IMR-90 (cell line): ENCODE data around the gene EHBP1L1. TPM values are rescaled to one million over a fixed set of nuclear protein-coding genes. Genes with fewer than 3 reads are reported as not detected.

ENCODE experiments used
- ATAC-seq: fragments of 200-7000 bp; cut with Tn5 transposase; 2 replicates; pipeline ENCODE4 v1.9.1; 2020; ENCODE audit warnings: low read depth, mild to moderate bottlenecking, moderate library complexity
- BruUV-seq: library from RNA; stranded (reverse); fragments of 400-500 nt; replicated peaks from 2 replicates; lab custom pipeline; 2021; lab: Mats Ljungman, UMichigan
- CTCF ChIA-PET: fragments of 300-600 bp; formaldehyde crosslinking; extraction: SDS; loops from one replicate; lab custom pipeline; 2021; ENCODE audit warnings: antibody characterized with exemption; lab: Yijun Ruan, JAX
- POLR2A ChIA-PET: fragments of 300-600 bp; sonication (Branson Sonifier 250); formaldehyde crosslinking; loops from one replicate; lab custom pipeline; 2022; ENCODE audit warnings: antibody characterized with exemption; ENCODE audit not compliant: unreplicated experiment; lab: Charles Lee
- DNase-seq: peaks from one replicate; pipeline ENCODE4 v3.0.0; 2013
- H2AFZ ChIP-seq: replicated peaks from 2 replicates; pipeline ENCODE3; 2013; ENCODE audit warnings: low read length, mild to moderate bottlenecking; ENCODE audit not compliant: poor library complexity
- H2AK5ac ChIP-seq: 2 replicates; pipeline ENCODE4 v1.6.1; 2013; ENCODE audit warnings: low read depth, low read length, inconsistent platforms
- H2AK9ac ChIP-seq: replicated peaks from 2 replicates; pipeline ENCODE3; 2013; ENCODE audit warnings: mild to moderate bottlenecking, low read depth, low read length, moderate library complexity; ENCODE audit not compliant: poor library complexity
- H2BK120ac ChIP-seq: 2 replicates; pipeline ENCODE4 v1.6.1; 2013; ENCODE audit warnings: low read depth, low read length, inconsistent platforms
- H2BK15ac ChIP-seq: 3 replicates; pipeline ENCODE4 v1.6.1; 2013; ENCODE audit warnings: low read depth, low read length, inconsistent platforms
- H2BK20ac ChIP-seq: 2 replicates; pipeline ENCODE4 v1.6.1; 2013; ENCODE audit warnings: low read depth, mild to moderate bottlenecking, inconsistent platforms, low read length, moderate library complexity
- H2BK5ac ChIP-seq: 2 replicates; pipeline ENCODE4 v1.6.1; 2013; ENCODE audit warnings: mild to moderate bottlenecking, low read depth, low read length, inconsistent platforms; ENCODE audit not compliant: poor library complexity, severe bottlenecking
- H3K14ac ChIP-seq: replicated peaks from 2 replicates; pipeline ENCODE4 v1.6.1; 2013; ENCODE audit warnings: low read depth, low read length, inconsistent platforms
- H3K18ac ChIP-seq: 2 replicates; pipeline ENCODE4 v1.6.1; 2013; ENCODE audit warnings: low read depth, low read length, control low read depth
- H3K23ac ChIP-seq: 2 replicates; pipeline ENCODE4 v1.6.1; 2013; ENCODE audit warnings: low read depth, low read length, inconsistent platforms
- H3K27ac ChIP-seq: 2 replicates; pipeline ENCODE4 v1.5.1; 2013; ENCODE audit warnings: mild to moderate bottlenecking, control low read depth, low read length; ENCODE audit not compliant: insufficient read depth
- H3K27me3 ChIP-seq: 2 replicates; pipeline ENCODE4 v1.6.1; 2013; ENCODE audit warnings: low read length; ENCODE audit not compliant: control insufficient read depth, insufficient read depth
- H3K36me3 ChIP-seq: 2 replicates; pipeline ENCODE4 v1.6.1; 2013; ENCODE audit warnings: low read length, mixed read lengths; ENCODE audit not compliant: control insufficient read depth, insufficient read depth
- H3K4ac ChIP-seq: 2 replicates; pipeline ENCODE4 v1.6.1; 2013; ENCODE audit warnings: low read depth, low read length, inconsistent platforms
- H3K4me1 ChIP-seq: 2 replicates; pipeline ENCODE4 v1.6.1; 2013; ENCODE audit warnings: low read length, mixed read lengths; ENCODE audit not compliant: control insufficient read depth, insufficient read depth
- H3K4me2 ChIP-seq: 2 replicates; pipeline ENCODE4 v1.6.1; 2013; ENCODE audit warnings: low read depth, mild to moderate bottlenecking, control low read depth, low read length, moderate library complexity
- H3K4me3 ChIP-seq: 2 replicates; pipeline ENCODE4 v1.5.1; 2013; ENCODE audit warnings: low read depth, mild to moderate bottlenecking, control low read depth, low read length, moderate library complexity; ENCODE audit not compliant: insufficient read depth
- H3K56ac ChIP-seq: 2 replicates; pipeline ENCODE4 v1.6.1; 2013; ENCODE audit warnings: low read length, inconsistent platforms; ENCODE audit not compliant: insufficient read depth; ENCODE audit errors: extremely low read depth
- H3K79me1 ChIP-seq, 2 experiments: 2 replicates each; pipeline ENCODE4 v1.6.1; 2013; ENCODE audit warnings: low read length in 2 of 2, inconsistent platforms in 1 of 2, low read depth in 1 of 2
- H3K9ac ChIP-seq: 2 replicates; pipeline ENCODE4 v1.6.1; 2013; ENCODE audit warnings: low read depth, low read length, control low read depth
- H3K9me1 ChIP-seq: 2 replicates; pipeline ENCODE4 v1.6.1; 2013; ENCODE audit warnings: low read length, inconsistent platforms; ENCODE audit not compliant: insufficient read depth
- H3K9me3 ChIP-seq: 2 replicates; pipeline ENCODE4 v1.6.1; 2013; ENCODE audit warnings: low read length; ENCODE audit not compliant: control insufficient read depth, insufficient read depth
- H4K20me1 ChIP-seq: 2 replicates; pipeline ENCODE4 v1.6.1; 2013; ENCODE audit warnings: low read length, inconsistent platforms; ENCODE audit not compliant: insufficient read depth
- H4K5ac ChIP-seq: 2 replicates; pipeline ENCODE4 v1.6.1; 2013; ENCODE audit warnings: mild to moderate bottlenecking, low read depth, low read length, control low read depth
- H4K8ac ChIP-seq, 2 experiments: 2 replicates each; pipeline ENCODE4 v1.6.1; 2013; ENCODE audit warnings: low read depth in 2 of 2, low read length in 2 of 2, control low read depth in 1 of 2, inconsistent platforms in 1 of 2
- H4K91ac ChIP-seq: 2 replicates; pipeline ENCODE4 v1.6.1; 2013; ENCODE audit warnings: low read depth, low read length, inconsistent platforms; ENCODE audit not compliant: insufficient read depth
- BHLHE40 ChIP-seq: fragments of 150-350 bp; IDR thresholded peaks from 2 replicates; pipeline ENCODE4 v1.6.1; 2016; ENCODE audit warnings: mild to moderate bottlenecking, low read depth, low read length
- CEBPB ChIP-seq: IDR thresholded peaks from 2 replicates; pipeline ENCODE4 v1.6.1; 2012; ENCODE audit warnings: low read depth, low read length, improper control_type of control experiment
- CHD1 ChIP-seq: IDR thresholded peaks from 2 replicates; pipeline ENCODE4 v1.6.1; 2012; ENCODE audit warnings: low read depth, low read length, improper control_type of control experiment
- ELK1 ChIP-seq: fragments of 150-350 bp; IDR thresholded peaks from 2 replicates; pipeline ENCODE4 v1.6.1; 2016; ENCODE audit warnings: low read depth, mild to moderate bottlenecking, low read length, moderate library complexity, borderline replicate concordance
- FOS ChIP-seq: fragments of 150-350 bp; IDR thresholded peaks from 2 replicates; pipeline ENCODE4 v1.6.1; 2016; ENCODE audit warnings: low read depth, low read length
- MAFK ChIP-seq: IDR thresholded peaks from 2 replicates; pipeline ENCODE4 v1.6.1; 2012; ENCODE audit warnings: low read depth, low read length, improper control_type of control experiment
- NFE2L2 ChIP-seq: fragments of 150-350 bp; IDR thresholded peaks from 2 replicates; pipeline ENCODE4 v1.6.1; 2016; ENCODE audit warnings: low read depth, mild to moderate bottlenecking, low read length
- POLR2A ChIP-seq: IDR thresholded peaks from 2 replicates; pipeline ENCODE4 v1.6.1; 2012; ENCODE audit warnings: mild to moderate bottlenecking, low read depth, low read length
- RAD21 ChIP-seq: IDR thresholded peaks from 2 replicates; pipeline ENCODE4 v1.6.1; 2012; ENCODE audit warnings: low read length, improper control_type of control experiment
- RCOR1 ChIP-seq: IDR thresholded peaks from 2 replicates; pipeline ENCODE4 v1.6.1; 2012; ENCODE audit warnings: mild to moderate bottlenecking, low read length, improper control_type of control experiment; ENCODE audit not compliant: insufficient replicate concordance
- RFX5 ChIP-seq: IDR thresholded peaks from 2 replicates; pipeline ENCODE4 v1.8.0; 2012; ENCODE audit warnings: low read depth, mild to moderate bottlenecking, low read length, moderate library complexity
- SMC3 ChIP-seq: fragments of 150-350 bp; IDR thresholded peaks from 2 replicates; pipeline ENCODE4 v1.6.1; 2016; ENCODE audit warnings: low read depth, mild to moderate bottlenecking, antibody characterized with exemption, low read length, moderate library complexity
- WGBS, 2 experiments: methylation state at CpG; one replicate each; pipeline versions ENCODE4 v1.1.5 to v1.1.7; 2013; ENCODE audit warnings: missing lambda C conversion rate in 2 of 2; ENCODE audit not compliant: insufficient read length in 1 of 2; ENCODE audit errors: extremely low coverage in 2 of 2; 5-methylcytosine and 5-hydroxymethylcytosine counted together
- dilution Hi-C: fragments of 300-500 bp; cut with HindIII; formaldehyde crosslinking; loops from one replicate; pipeline ENCODE4 v1.14.3; 2018; ENCODE audit warnings: low sequenced_read_pairs; ENCODE audit not compliant: unreplicated experiment
- in situ Hi-C: fragments of 300-500 bp; cut with MboI; formaldehyde crosslinking; loops from 3 replicates; pipeline ENCODE4 v1.14.3; 2019; ENCODE audit warnings: low sequenced_read_pairs, inconsistent platforms, mixed read lengths
- intact Hi-C: fragments of 100-400 bp; cut with micrococcal nuclease; formaldehyde crosslinking; loops from 2 replicates; pipeline ENCODE4 v1.10.0; 2022
- polyA plus RNA-seq, 3 experiments: library from polyadenylated mRNA; depleted of rRNA; stranded (reverse); fragments of >200 nt; gene quantifications; 2 replicates each; pipeline ENCODE4 v1.2.3, GENCODE V29; 2012; ENCODE audit warnings: low replicate concordance in 1 of 3
- total RNA-seq: library from RNA; depleted of rRNA; stranded (reverse); fragments of >200 nt; gene quantifications from 2 replicates; pipeline ENCODE4 v1.2.3, GENCODE V29; 2012
- TF ChIP-seq, protein P1 (sequence below): fragments of 150-350 bp; IDR thresholded peaks from 2 replicates; pipeline ENCODE4 v1.6.1; 2017; ENCODE audit warnings: mild to moderate bottlenecking, antibody characterized with exemption, low read length, low read depth

EHBP1L1 gene
- total and polyA plus RNA-seq, 2 of the 4 experiments (the other 2 are of a cell fraction): 10.0 to 27.4 TPM

DNA sequence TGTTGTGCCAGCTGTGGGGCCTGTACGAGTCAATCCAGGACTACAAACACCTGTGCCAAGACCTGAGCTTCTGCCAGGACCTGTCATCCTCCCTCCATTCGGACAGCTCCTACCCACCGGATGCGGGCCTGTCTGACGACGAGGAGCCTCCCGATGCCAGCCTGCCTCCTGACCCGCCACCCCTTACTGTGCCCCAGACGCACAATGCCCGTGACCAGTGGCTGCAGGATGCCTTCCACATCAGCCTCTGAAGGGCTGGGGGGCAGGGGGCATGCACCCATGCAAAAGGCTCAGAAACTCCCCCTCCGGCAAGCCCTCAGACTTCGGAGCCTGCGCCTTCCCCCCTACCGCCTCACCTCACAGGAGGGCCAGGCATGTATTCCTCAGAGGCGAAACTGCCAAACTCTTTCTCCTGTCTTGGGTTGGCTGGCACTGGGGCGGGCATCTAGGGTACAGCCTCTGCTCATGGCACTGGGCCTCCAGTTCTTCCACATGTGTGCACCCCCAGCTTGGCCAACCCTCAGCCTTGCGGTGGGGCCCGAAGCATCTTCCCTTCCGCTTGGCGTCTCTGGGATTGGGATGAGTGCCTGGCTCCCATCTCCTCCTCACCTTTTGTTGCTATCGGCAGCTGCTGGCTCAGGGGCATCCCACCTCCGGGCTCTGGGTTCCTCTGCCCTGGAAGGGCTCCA lies 2.3 kb upstream of the EHBP1L1 start (continued):
- TF ChIP-seq POLR2A: no peak

DNA sequence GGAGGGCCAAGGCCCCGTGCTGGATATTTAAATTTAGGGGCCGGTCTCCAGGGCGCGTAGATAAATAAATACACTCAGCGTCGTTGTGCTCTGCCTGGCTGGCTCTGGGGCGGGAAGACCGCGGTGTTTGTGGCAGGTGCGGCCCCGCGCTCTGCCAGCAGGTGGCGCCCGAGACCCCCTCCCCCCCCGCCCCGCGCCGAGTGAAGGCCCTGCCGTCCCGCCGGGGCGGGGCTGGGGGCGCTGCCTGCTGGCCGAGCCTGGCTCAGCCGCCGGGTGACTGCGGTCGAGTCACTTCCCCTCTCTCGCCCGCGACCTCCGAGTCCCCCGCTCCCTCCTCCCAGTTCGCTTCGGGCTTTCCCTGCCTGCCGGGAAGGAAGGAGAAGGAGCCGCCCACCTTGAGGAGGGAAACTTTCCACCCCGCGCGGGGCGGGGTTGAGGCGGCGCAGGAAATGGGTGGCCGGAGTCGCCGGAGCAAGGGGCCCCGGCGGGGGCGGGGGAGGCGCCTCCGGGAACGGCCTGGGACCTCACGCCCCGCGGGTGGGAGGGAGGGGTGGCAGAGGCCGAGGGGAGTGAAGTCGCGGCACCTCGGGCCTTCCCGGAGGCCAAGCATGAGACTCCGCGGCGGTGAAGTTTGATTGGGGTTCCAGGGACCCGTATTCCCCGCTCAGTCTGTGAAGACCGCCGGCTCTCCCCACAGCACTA lies 1.6 kb upstream of the EHBP1L1 start:
- H3K9me3 ChIP-seq: no peaks in the 10 kb centered on the region
- peak overlapping the region; percentile 82 for H2AFZ ChIP-seq
- ChIA-PET CTCF (no interaction called here), POLR2A (interaction anchor here (0.7 kb wide), 1 partner anchor 1422 kb away, joined by 3 read pairs; no protein-coding TSS in a partner anchor)
- peak overlapping the region; percentile 87 for H3K4me2 ChIP-seq
- ATAC-seq: peak; percentile 43
- H3K79me1 ChIP-seq: peaks cover 25 to 73% of the 10 kb centered on the region in 2 experiments
- peak overlapping the region; percentile 58 to 66; a peak in 2 of 4 replicates for H4K8ac ChIP-seq
- 0 out of 2 replicates have a peak overlapping the region, but pooled peaks have one; percentile 11 for H3K18ac ChIP-seq
- intact Hi-C loops (loop anchor here (5.0 kb wide), 2 partner anchors 33 to 192 kb away; partner anchors contain the start of gene SLC25A45), in situ Hi-C loops (no loop called here), dilution Hi-C loops (no loop called here)
- H3K4ac ChIP-seq: peak overlapping the region; percentile 96
- peaks cover 34% of the 10 kb centered on the region for H3K4me1 ChIP-seq
- 0 out of 3 replicates have a peak overlapping the region, but pooled peaks have one; percentile 76 for H2BK15ac ChIP-seq
- H2BK20ac ChIP-seq: no peak overlapping the region
- H2BK5ac ChIP-seq: peak overlapping the region; percentile 76
- peak overlapping the region; percentile 31 for H3K4me3 ChIP-seq
- peaks cover 34% of the 10 kb centered on the region for H4K20me1 ChIP-seq
- peak overlapping the region; percentile 58 for H4K5ac ChIP-seq
- H3K9ac ChIP-seq: peak overlapping the region; percentile 60
- H3K56ac ChIP-seq: peak overlapping the region; percentile 70
- peak; percentile 95 for DNase-seq
- peak overlapping the region; percentile 93; the same call in 1 of the 2 replicates for H3K23ac ChIP-seq
- peak overlapping the region; percentile 98 for H2AK5ac ChIP-seq
- peaks cover 4% of the 10 kb centered on the region; the same call in 1 of the 2 replicates for H3K36me3 ChIP-seq
- BruUV-seq: no TSS peak
- no peaks in the 10 kb centered on the region for H3K27me3 ChIP-seq
- WGBS, 2 experiments: 1% methylated on average over 23 of the region's 67 CpGs; no CpG with 5 or more reads in 1 of the 2 experiments
- H3K9me1 ChIP-seq: peaks cover 8% of the 10 kb centered on the region
- H3K14ac ChIP-seq: peak overlapping the region; percentile 96
- H2BK120ac ChIP-seq: peak overlapping the region; percentile 83; the same call in 1 of the 2 replicates
- peak overlapping the region; percentile 70 for H4K91ac ChIP-seq
- peak overlapping the region; percentile 91 for H2AK9ac ChIP-seq
- H3K27ac ChIP-seq: peak overlapping the region; percentile 75
- TF ChIP-seq FOS (peak; percentile 24; the same call in 1 of the 2 replicates), RCOR1 (no peak), CEBPB (no peak), BHLHE40 (no peak; the same call in 1 of the 2 replicates), ELK1 (no peak), SMC3 (peak; percentile 41), MAFK (no peak), CHD1 (no peak), RAD21 (peak; percentile 38), RFX5 (no peak), NFE2L2 (no peak)
- TF ChIP-seq, protein P1, sequence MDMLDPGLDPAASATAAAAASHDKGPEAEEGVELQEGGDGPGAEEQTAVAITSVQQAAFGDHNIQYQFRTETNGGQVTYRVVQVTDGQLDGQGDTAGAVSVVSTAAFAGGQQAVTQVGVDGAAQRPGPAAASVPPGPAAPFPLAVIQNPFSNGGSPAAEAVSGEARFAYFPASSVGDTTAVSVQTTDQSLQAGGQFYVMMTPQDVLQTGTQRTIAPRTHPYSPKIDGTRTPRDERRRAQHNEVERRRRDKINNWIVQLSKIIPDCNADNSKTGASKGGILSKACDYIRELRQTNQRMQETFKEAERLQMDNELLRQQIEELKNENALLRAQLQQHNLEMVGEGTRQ: peak; percentile 4; the same call in 1 of the 2 replicates
